H1 (cell line): ENCODE data around the gene CD300H.

ENCODE experiments used
- CTCF ChIP-seq, 3 experiments: IDR thresholded peaks; 1 replicate in 2 of 3; 2 replicates in 1 of 3; pipeline versions ENCODE4 v1.5.1 to v1.6.1; 2011; ENCODE audit warnings: low read length in 3 of 3, mild to moderate bottlenecking in 3 of 3, inconsistent platforms in 2 of 3, low read depth in 1 of 3, moderate library complexity in 1 of 3; ENCODE audit not compliant: insufficient read depth in 1 of 3; ENCODE audit errors: control extremely low read depth in 1 of 3
- EZH2 ChIP-seq: fragments of 200-600 bp; sonication (generic); IDR thresholded peaks from 2 replicates; pipeline ENCODE4 v1.7.1; 2012; ENCODE audit warnings: low read depth, mild to moderate bottlenecking, moderate library complexity, low read length, inconsistent platforms; ENCODE audit not compliant: severe bottlenecking
- MAX ChIP-seq: IDR thresholded peaks from 2 replicates; pipeline ENCODE4 v1.6.1; 2012; ENCODE audit warnings: inconsistent platforms
- POLR2AphosphoS5 ChIP-seq: IDR thresholded peaks from 2 replicates; pipeline ENCODE4 v1.6.1; 2011; ENCODE audit warnings: low read depth, low read length
- RAD21 ChIP-seq, 2 experiments: IDR thresholded peaks in 1 of 2; conservative IDR thresholded peaks in 1 of 2; 2 replicates each; pipeline ENCODE4 v1.6.1; 2011; ENCODE audit warnings: low read depth in 2 of 2, low read length in 2 of 2, improper control_type of control experiment in 1 of 2, inconsistent platforms in 1 of 2, mild to moderate bottlenecking in 1 of 2, moderate library complexity in 1 of 2

- TF ChIP-seq MAX: no peak
- TF ChIP-seq EZH2: no peak
- no peak for TF ChIP-seq POLR2AphosphoS5
- TF ChIP-seq CTCF (IDR thresholded peaks at IDR 0.05; ENCODE audit: control extremely low read depth in 1 of 3, insufficient read depth in 1 of 3, low read depth in 1 of 3, low read length in 3 of 3): no peak
- no peak for TF ChIP-seq RAD21 (IDR thresholded peaks at IDR 0.05 in 1 of 2, conservative IDR thresholded peaks at IDR 0.05 in 1 of 2; ENCODE audit: low read depth in 2 of 2, low read length in 2 of 2)
Measured at GRCh38 chr17:74527756-74528155, 39.6 kb downstream of the CD300H start.
